HEK293T (cell line): Measurements from ENCODE around the gene MAD1L1.

Experiments
- CTCF ChIA-PET: fragments of 350-600 bp; formaldehyde crosslinking; extraction: SDS; loops from one replicate; lab custom pipeline; 2021; ENCODE audit warnings: antibody characterized with exemption, inconsistent platforms; lab: Yijun Ruan, JAX
- POLR2A ChIA-PET: fragments of 350-600 bp; formaldehyde crosslinking; extraction: SDS; loops from one replicate; lab custom pipeline; 2020; ENCODE audit warnings: antibody characterized with exemption, inconsistent platforms; lab: Yijun Ruan, JAX
- DNase-seq: peaks from one replicate; pipeline ENCODE4 v3.0.0; 2012; ENCODE audit warnings: mixed read lengths; ENCODE audit errors: extremely low spot score
- ARNT ChIP-seq: fragments of 450-650 bp; IDR thresholded peaks from 2 replicates; pipeline ENCODE4 v1.6.1; 2017; ENCODE audit warnings: mild to moderate bottlenecking
- BHLHE40 ChIP-seq: fragments of 450-650 bp; IDR thresholded peaks from 2 replicates; pipeline ENCODE4 v1.6.1; 2016; ENCODE audit warnings: mild to moderate bottlenecking, moderate library complexity, borderline replicate concordance
- CTBP1 ChIP-seq: fragments of 450-650 bp; IDR thresholded peaks from 2 replicates; pipeline ENCODE4 v1.6.1; 2016; ENCODE audit warnings: borderline replicate concordance
- ELF4 ChIP-seq: fragments of 450-650 bp; IDR thresholded peaks from 2 replicates; pipeline ENCODE4 v1.6.1; 2017; ENCODE audit warnings: antibody characterized with exemption
- FOXA1 ChIP-seq: fragments of 450-650 bp; IDR thresholded peaks from 2 replicates; pipeline ENCODE4 v1.6.1; 2016; ENCODE audit warnings: mild to moderate bottlenecking
- FOXK2 ChIP-seq: fragments of 450-650 bp; IDR thresholded peaks from 2 replicates; pipeline ENCODE4 v1.6.1; 2016; ENCODE audit warnings: mild to moderate bottlenecking
- FOXM1 ChIP-seq: fragments of 450-650 bp; IDR thresholded peaks from 2 replicates; pipeline ENCODE4 v1.6.1; 2017; ENCODE audit warnings: mild to moderate bottlenecking, borderline replicate concordance
- HDGF ChIP-seq: fragments of 450-650 bp; IDR thresholded peaks from 2 replicates; pipeline ENCODE4 v1.6.1; 2017; ENCODE audit warnings: antibody characterized with exemption, borderline replicate concordance
- L3MBTL2 ChIP-seq: fragments of 450-650 bp; conservative IDR thresholded peaks from 2 replicates; pipeline ENCODE4 v1.6.1; 2016; ENCODE audit warnings: mild to moderate bottlenecking
- LEF1 ChIP-seq: fragments of 450-650 bp; IDR thresholded peaks from 2 replicates; pipeline ENCODE4 v1.6.1; 2017; ENCODE audit warnings: mild to moderate bottlenecking, borderline replicate concordance
- NFRKB ChIP-seq: fragments of 450-650 bp; IDR thresholded peaks from 2 replicates; pipeline ENCODE4 v1.6.1; 2016; ENCODE audit warnings: mild to moderate bottlenecking, moderate library complexity
- PKNOX1 ChIP-seq: fragments of 450-650 bp; IDR thresholded peaks from 2 replicates; pipeline ENCODE4 v1.6.1; 2016
- SP1 ChIP-seq: fragments of 450-650 bp; IDR thresholded peaks from 2 replicates; pipeline ENCODE4 v1.6.1; 2017
- SUZ12 ChIP-seq: fragments of 450-650 bp; IDR thresholded peaks from 2 replicates; pipeline ENCODE4 v1.6.1; 2016; ENCODE audit warnings: mild to moderate bottlenecking
- TARDBP ChIP-seq: fragments of 450-650 bp; IDR thresholded peaks from 2 replicates; pipeline ENCODE4 v1.6.1; 2016
- ZNF384 ChIP-seq: fragments of 450-650 bp; IDR thresholded peaks from 2 replicates; pipeline ENCODE4 v1.6.1; 2016

MAD1L1 gene

GRCh38 chr7:2148814-2149213, 83.9 kb downstream of the MAD1L1 start:
- no peak for DNase-seq
- ChIA-PET CTCF (no interaction called here), POLR2A (no interaction called here)
- TF ChIP-seq PKNOX1 (no peak), BHLHE40 (no peak), ZNF384 (no peak), FOXM1 (no peak), LEF1 (no peak), ELF4 (no peak), TARDBP (no peak), HDGF (no peak), FOXK2 (no peak), FOXA1 (no peak), SP1 (no peak), L3MBTL2 (no peak), CTBP1 (no peak), NFRKB (no peak), SUZ12 (no peak), ARNT (no peak)

DNA sequence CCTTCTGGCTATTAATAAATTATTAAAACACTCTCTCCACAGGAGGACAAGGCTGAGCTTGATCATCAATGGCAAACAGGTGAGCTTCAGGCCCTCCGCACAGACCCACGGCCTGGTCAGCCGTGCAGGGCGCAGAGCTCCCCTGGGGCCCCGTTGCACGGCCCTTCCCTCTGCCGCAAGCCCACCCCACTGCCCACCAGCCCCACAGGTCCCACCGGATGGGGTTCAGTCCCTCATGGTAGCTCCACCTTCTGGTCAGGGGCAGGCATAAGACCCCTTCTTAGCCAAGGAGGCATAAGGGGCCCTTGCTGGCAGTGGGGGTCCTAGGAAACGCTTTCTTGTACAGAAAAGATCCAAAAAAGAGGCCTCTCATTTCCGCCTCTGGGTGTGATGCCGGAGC, 84.6 kb downstream of the MAD1L1 start:
- POLR2A ChIA-PET = no interaction called here

GRCh38 chr7:2146676-2147472, 85.9 kb downstream of the MAD1L1 start:
- CTCF ChIA-PET = interaction anchor here (0.8 kb wide), 1 partner anchor 48 kb away, joined by 5 read pairs; no protein-coding TSS in a partner anchor

More for the DNA sequence above, 84.6 kb downstream of the MAD1L1 start:
- CTCF ChIA-PET = interaction anchor here (1.0 kb wide), 1 partner anchor 10 kb away, joined by 3 read pairs; no protein-coding TSS in a partner anchor
- no peak for DNase-seq
- TF ChIP-seq SUZ12 = no peak
- TF ChIP-seq BHLHE40 = no peak

DNA sequence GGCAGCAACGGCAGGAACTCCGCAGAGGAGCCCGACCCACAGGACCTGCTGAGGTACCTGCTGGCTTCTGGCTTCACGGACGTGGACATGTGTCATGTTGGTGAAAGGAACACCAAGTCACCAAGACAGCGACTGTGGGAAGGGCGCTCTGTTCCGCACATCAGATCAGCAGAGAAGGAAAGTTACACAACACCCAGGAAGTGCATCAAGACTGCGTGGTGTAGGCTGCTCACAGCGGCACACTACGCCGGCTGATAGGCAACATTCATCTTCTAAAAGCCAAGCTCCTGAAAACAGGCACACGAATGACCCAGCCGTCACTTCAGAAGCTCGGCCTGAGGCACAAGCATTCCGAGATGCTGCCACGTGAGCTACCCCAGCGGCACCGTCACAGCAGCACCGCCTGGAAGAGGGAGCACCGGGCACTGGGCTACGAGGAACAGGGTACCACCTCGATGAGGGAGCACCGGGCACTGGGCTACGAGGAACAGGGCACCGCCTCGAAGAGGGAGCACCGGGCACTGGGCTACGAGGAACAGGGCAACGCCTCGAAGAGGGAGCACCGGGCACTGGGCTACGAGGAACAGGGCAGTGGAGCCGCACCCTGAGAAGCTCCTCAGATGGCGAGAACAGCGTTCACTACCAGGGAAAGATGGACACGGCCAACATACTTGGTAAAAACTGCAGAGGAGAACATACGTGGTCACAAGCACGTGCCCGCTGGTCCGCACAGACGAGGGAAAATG, 86.7 kb downstream of the MAD1L1 start:
- ChIA-PET CTCF (interaction anchor here (0.8 to 1.3 kb wide), 2 partner anchors 12 to 49 kb away, joined by 3 to 5 read pairs; no protein-coding TSS in a partner anchor), POLR2A (no interaction called here)
- no peak for TF ChIP-seq SUZ12
- no peak for TF ChIP-seq ELF4
- no peak for TF ChIP-seq HDGF
- TF ChIP-seq PKNOX1 = no peak
- no peak for TF ChIP-seq ZNF384
- TF ChIP-seq CTBP1 = no peak
- TF ChIP-seq FOXA1 = no peak
- TF ChIP-seq FOXK2 = no peak
- no peak for TF ChIP-seq ARNT
- no peak for TF ChIP-seq TARDBP
- no peak for TF ChIP-seq LEF1
- no peak for TF ChIP-seq L3MBTL2
- TF ChIP-seq NFRKB = no peak
- TF ChIP-seq FOXM1 = no peak
- no peak for TF ChIP-seq SP1
- no peak for TF ChIP-seq BHLHE40
- no peak for DNase-seq

More at GRCh38 chr7:2146676-2147472, 85.9 kb downstream of the MAD1L1 start:
- POLR2A ChIA-PET = no interaction called here
- DNase-seq = no peak
- TF ChIP-seq FOXK2 = no peak

DNA sequence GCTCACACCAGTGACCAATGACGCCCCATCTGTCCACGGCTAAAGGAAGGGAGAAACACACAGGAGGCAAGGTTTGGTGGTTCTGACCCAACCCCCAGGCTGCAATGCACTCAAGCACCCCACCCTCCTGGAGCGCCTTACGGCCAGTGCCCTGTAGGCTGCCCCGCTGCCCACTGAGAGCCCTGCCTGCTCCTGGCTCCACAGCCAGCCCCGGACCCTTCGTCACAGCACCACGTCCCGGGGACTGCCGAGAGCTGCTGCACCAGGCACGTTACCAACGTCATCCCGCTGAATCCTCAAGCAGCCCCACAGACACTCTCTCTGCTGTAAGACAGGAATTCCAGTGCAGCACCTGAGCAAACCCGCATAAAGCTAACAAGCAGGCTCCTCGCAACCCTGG, 87.8 kb downstream of the MAD1L1 start:
- TF ChIP-seq ZNF384 (no peak), ELF4 (no peak), SUZ12 (no peak), NFRKB (no peak), LEF1 (no peak), CTBP1 (no peak), FOXM1 (no peak), BHLHE40 (no peak), L3MBTL2 (no peak), FOXA1 (no peak), TARDBP (no peak), SP1 (no peak), FOXK2 (no peak), PKNOX1 (no peak), HDGF (no peak), ARNT (no peak)
- ChIA-PET CTCF (interaction anchor here (1.3 kb wide), 1 partner anchor 13 kb away, joined by 3 read pairs; no protein-coding TSS in a partner anchor), POLR2A (no interaction called here)
- DNase-seq = no peak
